ENCODE data around the gene IGSF1.

DNA sequence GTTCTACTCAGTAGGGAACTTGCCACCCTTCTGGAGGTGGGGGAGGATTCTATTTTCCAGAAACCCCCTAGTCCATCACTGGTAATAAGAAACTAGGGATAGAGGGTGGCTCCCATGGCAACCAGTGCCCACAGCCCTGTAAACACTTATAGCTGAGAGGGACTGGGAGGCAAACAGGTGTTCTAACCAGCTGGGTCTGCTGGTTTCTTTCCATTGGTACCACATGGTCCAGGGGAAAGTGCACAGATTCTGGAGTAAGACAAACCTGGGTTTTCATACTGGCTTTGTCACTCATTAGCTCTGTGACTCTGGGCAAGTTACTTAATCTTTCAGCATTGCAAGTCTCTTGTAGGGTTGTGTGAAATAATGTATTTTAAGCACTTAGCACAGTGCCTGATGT, 26.9 kb downstream of the IGSF1 start:
- TF ChIP-seq EZH2phosphoT487 (IDR thresholded peaks at IDR 0.05; ENCODE audit: borderline replicate concordance, low read length): no peak
- TF ChIP-seq, protein P1, sequence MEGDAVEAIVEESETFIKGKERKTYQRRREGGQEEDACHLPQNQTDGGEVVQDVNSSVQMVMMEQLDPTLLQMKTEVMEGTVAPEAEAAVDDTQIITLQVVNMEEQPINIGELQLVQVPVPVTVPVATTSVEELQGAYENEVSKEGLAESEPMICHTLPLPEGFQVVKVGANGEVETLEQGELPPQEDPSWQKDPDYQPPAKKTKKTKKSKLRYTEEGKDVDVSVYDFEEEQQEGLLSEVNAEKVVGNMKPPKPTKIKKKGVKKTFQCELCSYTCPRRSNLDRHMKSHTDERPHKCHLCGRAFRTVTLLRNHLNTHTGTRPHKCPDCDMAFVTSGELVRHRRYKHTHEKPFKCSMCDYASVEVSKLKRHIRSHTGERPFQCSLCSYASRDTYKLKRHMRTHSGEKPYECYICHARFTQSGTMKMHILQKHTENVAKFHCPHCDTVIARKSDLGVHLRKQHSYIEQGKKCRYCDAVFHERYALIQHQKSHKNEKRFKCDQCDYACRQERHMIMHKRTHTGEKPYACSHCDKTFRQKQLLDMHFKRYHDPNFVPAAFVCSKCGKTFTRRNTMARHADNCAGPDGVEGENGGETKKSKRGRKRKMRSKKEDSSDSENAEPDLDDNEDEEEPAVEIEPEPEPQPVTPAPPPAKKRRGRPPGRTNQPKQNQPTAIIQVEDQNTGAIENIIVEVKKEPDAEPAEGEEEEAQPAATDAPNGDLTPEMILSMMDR (conservative IDR thresholded peaks at IDR 0.05; ENCODE audit: low read depth, low read length): no peak
- TF ChIP-seq EZH2 (IDR thresholded peaks at IDR 0.05; ENCODE audit: low read length, unreplicated experiment): no peak
